Measurements from ENCODE around the gene ATOH8.

ATOH8 gene

DNA sequence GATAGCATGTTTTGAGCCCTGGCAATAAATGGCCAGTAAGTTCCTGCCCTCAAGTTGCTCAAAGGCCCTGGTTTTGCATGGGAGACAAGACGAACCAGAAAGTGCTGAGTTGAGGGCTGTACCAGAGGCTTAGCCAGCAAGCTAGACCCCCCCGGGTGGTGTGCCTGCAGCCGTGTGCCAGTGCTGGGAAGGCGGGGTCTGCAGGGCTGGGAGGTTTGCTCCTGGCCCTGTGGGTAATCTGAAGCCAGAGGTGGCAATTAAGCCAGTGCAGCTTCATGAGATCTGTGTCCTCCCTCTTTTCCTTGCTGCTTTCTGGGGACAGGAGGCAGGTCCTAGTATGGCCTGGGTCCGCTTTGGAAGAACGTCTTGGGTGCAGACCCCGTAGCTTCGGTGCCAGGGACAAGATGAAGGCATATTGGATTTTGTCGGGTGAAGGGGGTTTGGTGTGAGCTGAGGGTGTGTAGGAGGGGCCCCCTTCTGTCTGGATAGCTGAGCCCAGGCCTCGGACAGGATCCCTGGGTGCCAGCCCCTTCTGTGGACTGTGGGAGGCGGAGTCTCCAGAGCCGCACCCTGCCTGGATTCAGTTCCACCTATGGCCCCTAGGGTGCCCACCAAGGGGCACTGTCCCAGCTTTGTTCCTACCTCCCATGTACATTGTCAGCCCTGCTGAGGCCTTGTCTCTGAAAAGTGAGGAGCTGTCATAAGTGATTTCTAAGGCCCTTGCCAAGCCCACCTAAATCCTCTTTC is 15.6 kb downstream of the ATOH8 start:
- TF ChIP-seq RAD21 (IDR thresholded peaks at IDR 0.05; ENCODE audit: low read depth): no peak
- TF ChIP-seq TAF1 (IDR thresholded peaks at IDR 0.05; ENCODE audit: low read depth): no peak
- TF ChIP-seq EGR1 (IDR thresholded peaks at IDR 0.05): no peak
- TF ChIP-seq, protein P1, sequence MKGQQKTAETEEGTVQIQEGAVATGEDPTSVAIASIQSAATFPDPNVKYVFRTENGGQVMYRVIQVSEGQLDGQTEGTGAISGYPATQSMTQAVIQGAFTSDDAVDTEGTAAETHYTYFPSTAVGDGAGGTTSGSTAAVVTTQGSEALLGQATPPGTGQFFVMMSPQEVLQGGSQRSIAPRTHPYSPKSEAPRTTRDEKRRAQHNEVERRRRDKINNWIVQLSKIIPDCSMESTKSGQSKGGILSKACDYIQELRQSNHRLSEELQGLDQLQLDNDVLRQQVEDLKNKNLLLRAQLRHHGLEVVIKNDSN (IDR thresholded peaks at IDR 0.05): no peak
- TF ChIP-seq, protein P2, sequence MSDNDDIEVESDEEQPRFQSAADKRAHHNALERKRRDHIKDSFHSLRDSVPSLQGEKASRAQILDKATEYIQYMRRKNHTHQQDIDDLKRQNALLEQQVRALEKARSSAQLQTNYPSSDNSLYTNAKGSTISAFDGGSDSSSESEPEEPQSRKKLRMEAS (IDR thresholded peaks at IDR 0.05): no peak
- no peak for TF ChIP-seq CEBPB (IDR thresholded peaks at IDR 0.05)
- TF ChIP-seq EP300 (IDR thresholded peaks at IDR 0.05; ENCODE audit: borderline replicate concordance): no peak
- no peak for TF ChIP-seq FOXM1 (IDR thresholded peaks at IDR 0.05; ENCODE audit: borderline replicate concordance, low read depth)
- no peak for TF ChIP-seq CREB1 (IDR thresholded peaks at IDR 0.05; ENCODE audit: low read depth)
- TF ChIP-seq, protein P3, sequence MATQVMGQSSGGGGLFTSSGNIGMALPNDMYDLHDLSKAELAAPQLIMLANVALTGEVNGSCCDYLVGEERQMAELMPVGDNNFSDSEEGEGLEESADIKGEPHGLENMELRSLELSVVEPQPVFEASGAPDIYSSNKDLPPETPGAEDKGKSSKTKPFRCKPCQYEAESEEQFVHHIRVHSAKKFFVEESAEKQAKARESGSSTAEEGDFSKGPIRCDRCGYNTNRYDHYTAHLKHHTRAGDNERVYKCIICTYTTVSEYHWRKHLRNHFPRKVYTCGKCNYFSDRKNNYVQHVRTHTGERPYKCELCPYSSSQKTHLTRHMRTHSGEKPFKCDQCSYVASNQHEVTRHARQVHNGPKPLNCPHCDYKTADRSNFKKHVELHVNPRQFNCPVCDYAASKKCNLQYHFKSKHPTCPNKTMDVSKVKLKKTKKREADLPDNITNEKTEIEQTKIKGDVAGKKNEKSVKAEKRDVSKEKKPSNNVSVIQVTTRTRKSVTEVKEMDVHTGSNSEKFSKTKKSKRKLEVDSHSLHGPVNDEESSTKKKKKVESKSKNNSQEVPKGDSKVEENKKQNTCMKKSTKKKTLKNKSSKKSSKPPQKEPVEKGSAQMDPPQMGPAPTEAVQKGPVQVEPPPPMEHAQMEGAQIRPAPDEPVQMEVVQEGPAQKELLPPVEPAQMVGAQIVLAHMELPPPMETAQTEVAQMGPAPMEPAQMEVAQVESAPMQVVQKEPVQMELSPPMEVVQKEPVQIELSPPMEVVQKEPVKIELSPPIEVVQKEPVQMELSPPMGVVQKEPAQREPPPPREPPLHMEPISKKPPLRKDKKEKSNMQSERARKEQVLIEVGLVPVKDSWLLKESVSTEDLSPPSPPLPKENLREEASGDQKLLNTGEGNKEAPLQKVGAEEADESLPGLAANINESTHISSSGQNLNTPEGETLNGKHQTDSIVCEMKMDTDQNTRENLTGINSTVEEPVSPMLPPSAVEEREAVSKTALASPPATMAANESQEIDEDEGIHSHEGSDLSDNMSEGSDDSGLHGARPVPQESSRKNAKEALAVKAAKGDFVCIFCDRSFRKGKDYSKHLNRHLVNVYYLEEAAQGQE (IDR thresholded peaks at IDR 0.05; ENCODE audit: low read depth): no peak
- no peak for TF ChIP-seq ZBTB7A (IDR thresholded peaks at IDR 0.05; ENCODE audit: low read depth)
- TF ChIP-seq TEAD4 (IDR thresholded peaks at IDR 0.05): no peak
- TF ChIP-seq TCF12 (IDR thresholded peaks at IDR 0.05; ENCODE audit: low read depth): no peak
- no peak for TF ChIP-seq NFIC (IDR thresholded peaks at IDR 0.05)
- TF ChIP-seq YY1 (IDR thresholded peaks at IDR 0.05; ENCODE audit: low read depth): no peak

DNA sequence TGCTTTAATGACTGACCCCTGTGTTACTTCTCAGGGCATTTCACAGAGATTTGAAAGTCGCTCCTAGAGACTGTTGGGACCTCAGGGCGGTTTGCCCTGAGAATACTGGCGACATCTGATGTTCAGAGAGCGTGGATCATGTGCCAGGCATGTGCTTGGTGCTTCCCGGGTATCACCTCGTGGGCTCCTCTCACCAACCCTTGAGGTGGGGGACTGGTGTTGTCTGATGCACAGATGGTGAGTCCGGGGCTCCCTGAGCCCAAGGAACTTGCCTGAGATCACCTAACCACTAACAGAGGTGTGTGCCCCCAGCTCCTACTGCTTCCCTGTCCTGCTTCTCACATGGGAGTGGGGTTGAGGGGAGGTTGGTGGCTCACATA is 16.2 kb downstream of the ATOH8 start:
- TF ChIP-seq EGR1 (IDR thresholded peaks at IDR 0.05) (no peak), YY1 (IDR thresholded peaks at IDR 0.05; ENCODE audit: low read depth) (no peak), NFIC (IDR thresholded peaks at IDR 0.05) (no peak), FOXM1 (IDR thresholded peaks at IDR 0.05; ENCODE audit: borderline replicate concordance, low read depth) (no peak), RAD21 (IDR thresholded peaks at IDR 0.05; ENCODE audit: low read depth) (no peak), TEAD4 (IDR thresholded peaks at IDR 0.05) (no peak), TAF1 (IDR thresholded peaks at IDR 0.05; ENCODE audit: low read depth) (no peak)

DNA sequence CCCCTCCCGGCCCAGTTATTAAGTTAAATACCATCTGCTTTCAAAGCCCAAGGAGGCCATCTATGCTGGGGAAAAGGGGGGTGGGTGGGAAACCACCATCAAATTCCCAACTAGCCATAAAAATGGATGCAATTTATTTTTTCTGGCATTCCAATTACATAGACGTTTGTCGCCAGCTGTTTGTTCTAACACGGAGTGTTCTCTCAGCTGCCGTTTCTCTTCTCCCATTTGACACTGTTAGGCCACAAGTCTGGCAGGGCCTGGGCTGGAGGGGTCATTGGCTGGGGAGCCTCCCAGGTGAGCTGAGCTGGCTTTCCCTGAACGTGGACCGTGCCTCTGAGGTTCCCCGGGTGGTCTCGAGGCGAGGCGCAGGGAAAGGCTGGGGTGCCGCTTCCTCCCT is 16.6 kb downstream of the ATOH8 start:
- TF ChIP-seq YY1 (IDR thresholded peaks at IDR 0.05; ENCODE audit: low read depth) (no peak), EP300 (IDR thresholded peaks at IDR 0.05; ENCODE audit: borderline replicate concordance) (no peak), ZBTB7A (IDR thresholded peaks at IDR 0.05; ENCODE audit: low read depth) (no peak), RAD21 (IDR thresholded peaks at IDR 0.05; ENCODE audit: low read depth) (no peak), TAF1 (IDR thresholded peaks at IDR 0.05; ENCODE audit: low read depth) (no peak)

DNA sequence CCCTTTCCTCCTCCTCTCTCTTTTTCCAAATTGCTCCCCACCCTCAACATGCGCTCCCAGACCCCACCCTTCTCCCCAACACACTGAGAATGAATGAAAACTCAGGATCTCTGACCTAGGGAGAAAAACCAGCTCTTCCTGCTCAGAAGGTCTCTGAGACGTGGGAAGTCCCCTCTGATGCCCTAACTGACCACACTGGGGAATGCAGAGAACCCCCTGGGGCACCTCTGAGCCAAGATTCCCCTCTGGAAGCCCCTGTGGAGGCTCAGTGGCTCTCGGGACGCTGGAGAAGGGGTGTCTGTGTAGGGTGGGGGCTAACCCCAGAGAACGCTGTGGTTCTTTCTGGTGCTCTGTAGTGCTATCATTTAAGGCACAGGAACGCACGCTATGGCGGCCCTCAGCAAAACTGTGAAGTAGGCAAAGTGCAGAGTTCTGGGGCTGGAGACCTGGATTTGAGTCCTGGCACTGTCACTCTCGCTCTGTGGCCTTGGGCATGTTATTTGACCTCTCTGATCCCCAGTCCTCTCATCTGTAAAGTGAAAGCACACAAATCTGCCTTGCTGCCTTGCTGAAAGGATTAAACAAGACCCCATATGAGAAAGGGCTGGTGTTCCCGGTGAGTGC is 17.1 kb downstream of the ATOH8 start:
- TF ChIP-seq NFIC (IDR thresholded peaks at IDR 0.05) (no peak), CEBPB (IDR thresholded peaks at IDR 0.05) (no peak), TAF1 (IDR thresholded peaks at IDR 0.05; ENCODE audit: low read depth) (no peak), ZBTB7A (IDR thresholded peaks at IDR 0.05; ENCODE audit: low read depth) (no peak)

DNA sequence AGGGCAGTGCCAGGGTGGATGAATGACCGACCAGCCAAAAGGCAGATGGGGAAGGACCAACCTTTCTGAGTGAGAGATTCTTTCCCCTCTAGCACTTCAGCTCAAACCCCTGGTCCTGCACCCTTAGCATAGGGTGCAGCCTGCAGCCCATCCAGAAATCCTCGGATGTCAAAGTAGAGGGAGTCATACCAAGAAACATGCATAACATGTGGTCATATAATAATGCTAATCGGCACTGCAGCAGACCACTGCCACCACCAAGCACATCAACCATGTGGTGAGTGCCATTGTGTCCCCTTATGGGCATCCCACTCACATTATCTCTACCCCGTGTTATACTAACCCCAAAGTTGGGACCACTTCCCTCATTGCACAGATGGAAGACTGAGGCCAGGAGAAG is 17.7 kb downstream of the ATOH8 start:
- no peak for TF ChIP-seq CREB1 (IDR thresholded peaks at IDR 0.05; ENCODE audit: low read depth)
- TF ChIP-seq EGR1 (IDR thresholded peaks at IDR 0.05): no peak

DNA sequence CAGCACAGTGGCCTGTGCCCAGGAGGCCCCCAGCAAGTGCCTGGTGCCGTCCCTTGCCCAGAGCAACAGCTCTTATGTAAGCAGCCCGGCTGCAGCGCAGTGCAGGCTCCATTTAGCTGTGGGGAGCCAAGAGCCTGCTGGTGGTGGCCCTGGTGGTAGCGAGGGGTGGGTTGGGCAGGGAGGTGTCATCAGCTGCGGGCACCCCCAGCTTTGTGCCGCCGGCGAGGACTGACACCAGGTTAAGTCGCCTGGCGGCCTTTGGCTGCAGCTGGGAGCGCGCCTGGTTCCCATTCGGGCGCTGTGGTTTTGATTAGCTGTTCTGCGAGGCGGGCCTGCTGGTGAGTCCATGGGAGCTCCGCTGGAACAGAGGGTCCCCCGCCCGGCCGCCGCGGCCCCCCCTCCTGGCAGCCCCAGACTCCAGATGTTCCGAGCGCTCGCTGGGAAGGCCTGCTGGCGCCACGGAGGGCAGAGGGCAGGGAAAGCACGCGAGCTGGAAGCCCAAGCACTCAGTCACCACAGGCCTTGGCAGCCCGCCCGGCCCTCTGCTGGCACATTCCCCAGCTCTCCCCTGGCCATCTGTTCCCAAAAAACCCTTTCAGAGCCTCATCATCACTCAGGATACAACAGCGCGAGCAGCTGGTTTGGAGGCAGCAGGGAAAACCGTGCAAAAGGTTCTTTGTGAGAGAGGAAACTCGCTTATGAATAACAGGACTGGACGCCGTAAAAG is 18.4 kb downstream of the ATOH8 start:
- peak; percentile 90 for TF ChIP-seq TEAD4 (IDR thresholded peaks at IDR 0.05)
- TF ChIP-seq ZBTB7A (IDR thresholded peaks at IDR 0.05; ENCODE audit: low read depth): no peak; the same call in 1 of the 2 replicates
- TF ChIP-seq, protein P2 (IDR thresholded peaks at IDR 0.05): peak; percentile 68
- TF ChIP-seq NFIC (IDR thresholded peaks at IDR 0.05): peak; percentile 99
- no peak for TF ChIP-seq CEBPB (IDR thresholded peaks at IDR 0.05)
- peak; percentile 97 for TF ChIP-seq TCF12 (IDR thresholded peaks at IDR 0.05; ENCODE audit: low read depth)
- TF ChIP-seq EP300 (IDR thresholded peaks at IDR 0.05; ENCODE audit: borderline replicate concordance): peak; percentile 74; the same call in 1 of the 2 replicates
- TF ChIP-seq YY1 (IDR thresholded peaks at IDR 0.05; ENCODE audit: low read depth): peak; percentile 38; the same call in 1 of the 2 replicates

DNA sequence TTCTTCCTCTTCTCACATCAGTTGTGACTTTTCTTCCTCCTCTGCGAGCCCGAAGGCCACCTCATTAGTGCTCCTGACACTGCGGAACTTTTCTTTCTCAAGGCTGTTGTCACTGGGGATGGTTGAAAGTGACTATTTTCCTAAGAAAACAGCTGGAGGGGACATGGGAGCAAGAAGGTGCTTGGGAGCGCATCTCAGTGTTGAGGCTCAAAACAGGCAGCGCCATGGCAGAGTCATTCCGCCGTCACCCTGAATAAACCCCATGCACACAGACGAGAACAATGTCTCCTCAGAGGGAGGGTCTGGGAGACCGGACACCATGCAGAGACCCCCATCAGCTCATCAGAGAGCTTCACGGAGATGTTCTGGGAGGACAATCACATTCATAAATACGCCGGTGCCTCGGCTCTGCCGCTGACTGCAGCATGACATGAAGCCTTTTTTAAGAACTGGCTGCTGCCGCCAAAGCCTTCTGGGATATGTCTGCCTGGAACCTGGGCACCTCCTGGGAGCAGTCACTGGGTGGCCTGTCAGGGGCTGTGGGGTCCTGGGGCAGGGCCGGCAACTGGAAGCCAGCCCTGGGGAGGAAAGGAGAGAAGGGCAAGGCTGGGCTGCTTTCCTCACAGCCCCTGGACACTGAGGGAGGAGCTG is 19.2 kb downstream of the ATOH8 start:
- TF ChIP-seq, protein P3 (IDR thresholded peaks at IDR 0.05; ENCODE audit: low read depth): no peak
- no peak for TF ChIP-seq TEAD4 (IDR thresholded peaks at IDR 0.05)
- no peak for TF ChIP-seq TCF12 (IDR thresholded peaks at IDR 0.05; ENCODE audit: low read depth)
- no peak for TF ChIP-seq CEBPB (IDR thresholded peaks at IDR 0.05)
- TF ChIP-seq RAD21 (IDR thresholded peaks at IDR 0.05; ENCODE audit: low read depth): no peak
- TF ChIP-seq TAF1 (IDR thresholded peaks at IDR 0.05; ENCODE audit: low read depth): no peak
- TF ChIP-seq FOXM1 (IDR thresholded peaks at IDR 0.05; ENCODE audit: borderline replicate concordance, low read depth): no peak
- TF ChIP-seq, protein P2 (IDR thresholded peaks at IDR 0.05): no peak
- no peak for TF ChIP-seq EGR1 (IDR thresholded peaks at IDR 0.05)
- TF ChIP-seq CREB1 (IDR thresholded peaks at IDR 0.05; ENCODE audit: low read depth): no peak
- no peak for TF ChIP-seq NFIC (IDR thresholded peaks at IDR 0.05)
- TF ChIP-seq, protein P1 (IDR thresholded peaks at IDR 0.05): no peak
- no peak for TF ChIP-seq YY1 (IDR thresholded peaks at IDR 0.05; ENCODE audit: low read depth)
- TF ChIP-seq ZBTB7A (IDR thresholded peaks at IDR 0.05; ENCODE audit: low read depth): no peak

Data from Ishikawa (cell line).